SK-N-SH (cell line): ENCODE measurements around the gene NHLRC3. TPM values are rescaled to one million over a fixed set of nuclear protein-coding genes. Genes with fewer than 3 reads are reported as not detected.
"Not testable (repeated sequence)": the region's sequence is repeated elsewhere in the genome, so short reads cannot be mapped to it uniquely, and the experiment has no call there.

ENCODE experiments used
- CTCF ChIA-PET: fragments of 300-600, 350-600 bp; formaldehyde crosslinking; extraction: SDS; loops from one replicate; lab custom pipeline; 2021; lab: Yijun Ruan, JAX
- POLR2A ChIA-PET: fragments of 350-600 bp; sonication (Branson Sonifier 250); formaldehyde crosslinking; extraction: SDS; loops from one replicate; lab custom pipeline; 2020; ENCODE audit warnings: antibody characterized with exemption, inconsistent platforms; lab: Yijun Ruan, JAX
- DNase-seq: peaks from one replicate; pipeline ENCODE4 v3.0.0; 2012
- H2AFZ ChIP-seq: fragments of 200-600 bp; sonication (generic); 2 replicates; pipeline ENCODE4 v1.8.1; 2016; ENCODE audit warnings: antibody characterized with exemption, mild to moderate bottlenecking, low read depth
- H3F3A ChIP-seq: fragments of 200-600 bp; sonication (generic); replicated peaks from 2 replicates; pipeline ENCODE3; 2016; ENCODE audit warnings: antibody characterized with exemption, mild to moderate bottlenecking; ENCODE audit not compliant: insufficient read depth
- H3K27ac ChIP-seq, 2 experiments: fragments of 200-500 bp in 1 of 2; fragments of 200-600 bp in 1 of 2; sonication (Bioruptor generic) in 1 of 2; sonication (generic), shearing (Covaris generic) in 1 of 2; 2 replicates each; pipeline versions ENCODE4 v1.5.1 to v1.6.1; 2014 to 2016; ENCODE audit warnings: low read depth in 2 of 2, inconsistent platforms in 1 of 2, low read length in 1 of 2, mild to moderate bottlenecking in 1 of 2, mixed read lengths in 1 of 2
- H3K27me3 ChIP-seq: fragments of 200-600 bp; sonication (generic), shearing (Covaris generic); 2 replicates; pipeline ENCODE4 v1.6.1; 2016; ENCODE audit warnings: mixed run types; ENCODE audit not compliant: insufficient read depth
- H3K36me3 ChIP-seq, 2 experiments: fragments of 200-500 bp in 1 of 2; fragments of 200-600 bp in 1 of 2; sonication (Bioruptor generic) in 1 of 2; sonication (generic) in 1 of 2; replicated peaks in 1 of 2; 2 replicates each; pipeline versions ENCODE3 to v1.5.1; 2014 to 2016; ENCODE audit warnings: low read length in 1 of 2, mild to moderate bottlenecking in 1 of 2; ENCODE audit not compliant: insufficient read depth in 2 of 2, control insufficient read depth in 1 of 2
- H3K4me1 ChIP-seq, 2 experiments: fragments of 200-500 bp in 1 of 2; fragments of 200-600 bp in 1 of 2; sonication (Bioruptor generic) in 1 of 2; sonication (generic), shearing (Covaris generic) in 1 of 2; 2 replicates each; pipeline versions ENCODE4 v1.5.1 to v1.6.1; 2014 to 2016; ENCODE audit warnings: low read depth in 1 of 2, low read length in 1 of 2, mixed run types in 1 of 2; ENCODE audit not compliant: insufficient read depth in 2 of 2, control insufficient read depth in 1 of 2
- H3K4me2 ChIP-seq: fragments of 200-600 bp; sonication (generic), shearing (Covaris generic); 2 replicates; pipeline ENCODE4 v1.6.1; 2017; ENCODE audit warnings: mixed run types
- H3K4me3 ChIP-seq, 2 experiments: fragments of 200-500 bp in 1 of 2; fragments of 200-600 bp in 1 of 2; sonication (Bioruptor generic) in 1 of 2; sonication (generic), shearing (Covaris generic) in 1 of 2; 2 replicates each; pipeline versions ENCODE4 v1.5.1 to v1.8.1; 2014 to 2016; ENCODE audit warnings: low read depth in 2 of 2, inconsistent platforms in 1 of 2, low read length in 1 of 2, mild to moderate bottlenecking in 1 of 2, mixed read lengths in 1 of 2, moderate library complexity in 1 of 2
- H3K79me2 ChIP-seq: fragments of 200-600 bp; sonication (generic); 2 replicates; pipeline ENCODE4 v1.8.1; 2017; ENCODE audit warnings: mild to moderate bottlenecking; ENCODE audit not compliant: insufficient read depth
- H3K9ac ChIP-seq: fragments of 200-600 bp; sonication (generic); 2 replicates; pipeline ENCODE4 v1.6.1; 2017; ENCODE audit warnings: mixed run types
- H3K9me2 ChIP-seq: fragments of 200-600 bp; sonication (generic); 2 replicates; pipeline ENCODE4 v1.6.1; 2017; ENCODE audit warnings: mixed run types
- H3K9me3 ChIP-seq: fragments of 200-600 bp; sonication (generic); 2 replicates; pipeline ENCODE4 v1.6.1; 2017; ENCODE audit warnings: mixed run types, mild to moderate bottlenecking, moderate library complexity
- H4K20me1 ChIP-seq: fragments of 200-600 bp; sonication (generic); 2 replicates; pipeline ENCODE4 v1.6.1; 2017; ENCODE audit warnings: mild to moderate bottlenecking, mixed run types; ENCODE audit not compliant: insufficient read depth
- EP300 ChIP-seq, 2 experiments: IDR thresholded peaks; 2 replicates each; pipeline versions ENCODE4 v1.4.0 to v1.6.1; 2012; ENCODE audit warnings: borderline replicate concordance in 1 of 2, low read depth in 1 of 2, low read length in 1 of 2
- FOXJ3 ChIP-seq: sonication (generic); formaldehyde crosslinking; IDR thresholded peaks from 2 replicates; pipeline ENCODE4 v1.5.1; 2020; ENCODE audit warnings: mild to moderate bottlenecking, missing genetic modification reagents
- FOXM1 ChIP-seq: IDR thresholded peaks from 2 replicates; pipeline ENCODE4 v1.4.0; 2012; ENCODE audit warnings: low read depth, mild to moderate bottlenecking
- NFIC ChIP-seq: IDR thresholded peaks from 2 replicates; pipeline ENCODE4 v1.4.0; 2012; ENCODE audit warnings: borderline replicate concordance
- NRF1 ChIP-seq: IDR thresholded peaks from 2 replicates; pipeline ENCODE4 v1.6.1; 2012; ENCODE audit warnings: low read depth, mild to moderate bottlenecking, low read length
- PBX3 ChIP-seq: IDR thresholded peaks from 2 replicates; pipeline ENCODE4; 2012
- RAD21 ChIP-seq: IDR thresholded peaks from 2 replicates; pipeline ENCODE4 v1.6.1; 2012; ENCODE audit warnings: mild to moderate bottlenecking, low read length
- RFX5 ChIP-seq: IDR thresholded peaks from 2 replicates; pipeline ENCODE4 v1.6.1; 2012; ENCODE audit warnings: mild to moderate bottlenecking, improper control_type of control experiment, low read length
- RXRA ChIP-seq: IDR thresholded peaks from 2 replicates; pipeline ENCODE4 v1.4.0; 2012; ENCODE audit warnings: low read depth, mild to moderate bottlenecking, borderline replicate concordance
- TEAD4 ChIP-seq: IDR thresholded peaks from 2 replicates; pipeline ENCODE4 v1.4.0; 2012; ENCODE audit warnings: mild to moderate bottlenecking, borderline replicate concordance; ENCODE audit not compliant: insufficient read depth
- USF1 ChIP-seq: IDR thresholded peaks from 2 replicates; pipeline ENCODE4 v1.4.0; 2012; ENCODE audit warnings: low read depth, borderline replicate concordance
- WGBS: methylation state at CpG from one replicate; pipeline ENCODE4 v1.1.6; 2017; ENCODE audit warnings: low lambda C conversion rate; 5-methylcytosine and 5-hydroxymethylcytosine counted together
- polyA plus RNA-seq, 3 experiments: library from polyadenylated mRNA; depleted of rRNA; stranded (reverse); fragments of >200 nt; gene quantifications; 2 replicates each; pipeline ENCODE4 v1.2.3, GENCODE V29; 2012

NHLRC3 gene
- polyA plus RNA-seq, 1 of the 3 experiments (the other 2 are of a cell fraction), result 7.1 TPM

- H4K20me1 ChIP-seq, H3K4me2 ChIP-seq, POLR2A ChIA-PET, H3K9me3 ChIP-seq, H3K27ac ChIP-seq, H3K9ac ChIP-seq, CTCF ChIA-PET, H2AFZ ChIP-seq, H3K36me3 ChIP-seq, H3K79me2 ChIP-seq, H3K4me3 ChIP-seq, H3K4me1 ChIP-seq, H3F3A ChIP-seq, H3K9me2 ChIP-seq, DNase-seq, H3K27me3 ChIP-seq: not testable (repeated sequence)
- WGBS, result 14% methylated on average over 1 of the region's 1 CpG
These were observed 48.1 kb downstream of the NHLRC3 start for GRCh38 chr13:39086251-39086945.

GRCh38 chr13:39091586-39091985, 53.3 kb downstream of the NHLRC3 start:
- no peaks in the 10 kb centered on the region for H3K79me2 ChIP-seq

GRCh38 chr13:39095500-39095899, 57.2 kb downstream of the NHLRC3 start:
- Histone ChIP-seq H3K9me2 (no peaks in the 10 kb centered on the region), H3K36me3 (no peaks in the 10 kb centered on the region), H3K9me3 (no peaks in the 10 kb centered on the region), H3K79me2 (no peaks in the 10 kb centered on the region), H3K27me3 (no peaks in the 10 kb centered on the region), H3F3A (no peaks in the 10 kb centered on the region), H4K20me1 (no peaks in the 10 kb centered on the region), H3K9ac (no peak overlapping the region), H3K4me1 (no peaks in the 10 kb centered on the region), H3K27ac (no peak overlapping the region), H3K4me3 (no peak overlapping the region), H2AFZ (no peak overlapping the region), H3K4me2 (no peak overlapping the region)
- no peak for DNase-seq
- ChIA-PET CTCF (no interaction called here), POLR2A (no interaction called here)
- WGBS, result 52% methylated on average over 2 of the region's 2 CpGs
- TF ChIP-seq NRF1, result no peak
- TF ChIP-seq NFIC, result no peak
- TF ChIP-seq RFX5, result no peak
- no peak for TF ChIP-seq FOXM1
- no peak for TF ChIP-seq PBX3
- no peak for TF ChIP-seq RXRA
- TF ChIP-seq RAD21, result no peak
- TF ChIP-seq EP300 (IDR thresholded peaks at IDR 0.05; ENCODE audit: borderline replicate concordance in 1 of 2, low read depth in 1 of 2, low read length in 1 of 2), result no peak
- TF ChIP-seq USF1, result no peak

More at GRCh38 chr13:39091586-39091985, 53.3 kb downstream of the NHLRC3 start:
- Histone ChIP-seq H3K4me3 (no peak overlapping the region), H3K9me2 (no peaks in the 10 kb centered on the region), H3K4me1 (no peaks in the 10 kb centered on the region), H3K27me3 (no peaks in the 10 kb centered on the region), H4K20me1 (no peaks in the 10 kb centered on the region), H3K36me3 (no peaks in the 10 kb centered on the region), H3F3A (no peaks in the 10 kb centered on the region), H3K9ac (no peak overlapping the region), H3K9me3 (no peaks in the 10 kb centered on the region), H3K27ac (no peak overlapping the region), H3K4me2 (no peak overlapping the region), H2AFZ (no peak overlapping the region)
- POLR2A ChIA-PET, result no interaction called here
- CTCF ChIA-PET, result no interaction called here
- TF ChIP-seq TEAD4 (no peak), FOXJ3 (CRISPR knock-in tag) (no peak)
- DNase-seq, result no peak
